DMS53 treated with DMSO at 0.1 percent for 48 hours (cell line): ENCODE data around the gene RDX.
"Not testable (repeated sequence)": the region's sequence is repeated elsewhere in the genome, so short reads cannot be mapped to it uniquely, and the experiment has no call there.

Experiments used
- DNase-seq: peaks from one replicate; lab custom pipeline; 2025; ENCODE audit not compliant: unreplicated experiment; lab: John Stamatoyannopoulos, UW

RDX gene

GRCh38 chr11:110272919-110273318 lies 23.5 kb downstream of the RDX start:
- DNase-seq = no peak

- DNase-seq = no peak
Measured at GRCh38 chr11:110269996-110270395, 26.4 kb downstream of the RDX start.

GRCh38 chr11:110268441-110268840 lies 28.0 kb downstream of the RDX start:
- no peak for DNase-seq

- no peak for DNase-seq
Measured at GRCh38 chr11:110262072-110262403, 34.4 kb downstream of the RDX start.

GRCh38 chr11:110261195-110262071 lies 35.0 kb downstream of the RDX start:
- DNase-seq = no peak

GRCh38 chr11:110253525-110253924 lies 42.9 kb downstream of the RDX start:
- DNase-seq = no peak

GRCh38 chr11:110251836-110252235 lies 44.6 kb downstream of the RDX start:
- no peak for DNase-seq

- DNase-seq = no peak
Measured at GRCh38 chr11:110250168-110250567, 46.2 kb downstream of the RDX start.

GRCh38 chr11:110249766-110250165 lies 46.6 kb downstream of the RDX start:
- DNase-seq = no peak

GRCh38 chr11:110249066-110249465 lies 47.3 kb downstream of the RDX start:
- DNase-seq = no peak

- no peak for DNase-seq
Measured at GRCh38 chr11:110243791-110244190, 52.6 kb downstream of the RDX start.

GRCh38 chr11:110242746-110243145 lies 53.7 kb downstream of the RDX start:
- DNase-seq = no peak

- no peak for DNase-seq
Measured at GRCh38 chr11:110242188-110242587, 54.2 kb downstream of the RDX start.

- DNase-seq = no peak
Measured at GRCh38 chr11:110235966-110236365, 60.4 kb downstream of the RDX start.

- no peak for DNase-seq
Measured at GRCh38 chr11:110230377-110230776, 66.0 kb downstream of the RDX start.

- DNase-seq = no peak
Measured at GRCh38 chr11:110219006-110219785, 77.2 kb downstream of the RDX start.

- DNase-seq = no peak
Measured at GRCh38 chr11:110217936-110218335, 78.5 kb downstream of the RDX start.

- DNase-seq = no peak
Measured at GRCh38 chr11:110217223-110217877, 79.1 kb downstream of the RDX start.

GRCh38 chr11:110209313-110209694 lies 87.1 kb downstream of the RDX start:
- DNase-seq = not testable (repeated sequence)

- not testable (repeated sequence) for DNase-seq
Measured at GRCh38 chr11:110208678-110209312, 87.6 kb downstream of the RDX start.

- DNase-seq = no peak
Measured at GRCh38 chr11:110207123-110207522, 89.3 kb downstream of the RDX start.
